IMR-90 (cell line): ENCODE measurements around the gene VAT1L.
A peak's percentile ranks its signal among the peaks of the same experiment; 100 is the strongest.

Experiments used
- CHD1 ChIP-seq: IDR thresholded peaks from 2 replicates; pipeline ENCODE4 v1.6.1; 2012; ENCODE audit warnings: low read depth, low read length, improper control_type of control experiment
- CTCF ChIP-seq: conservative IDR thresholded peaks from 2 replicates; pipeline ENCODE4 v1.5.1; 2012; ENCODE audit warnings: mild to moderate bottlenecking, low read depth, low read length, improper control_type of control experiment
- MAFK ChIP-seq: IDR thresholded peaks from 2 replicates; pipeline ENCODE4 v1.6.1; 2012; ENCODE audit warnings: low read depth, low read length, improper control_type of control experiment
- MXI1 ChIP-seq: IDR thresholded peaks from 2 replicates; pipeline ENCODE4 v1.6.1; 2012; ENCODE audit warnings: low read depth, mild to moderate bottlenecking, low read length, moderate library complexity, borderline replicate concordance
- POLR2A ChIP-seq: IDR thresholded peaks from 2 replicates; pipeline ENCODE4 v1.6.1; 2012; ENCODE audit warnings: mild to moderate bottlenecking, low read depth, low read length
- RCOR1 ChIP-seq: IDR thresholded peaks from 2 replicates; pipeline ENCODE4 v1.6.1; 2012; ENCODE audit warnings: mild to moderate bottlenecking, low read length, improper control_type of control experiment; ENCODE audit not compliant: insufficient replicate concordance
- RFX5 ChIP-seq: IDR thresholded peaks from 2 replicates; pipeline ENCODE4 v1.8.0; 2012; ENCODE audit warnings: low read depth, mild to moderate bottlenecking, low read length, moderate library complexity
- SMC3 ChIP-seq: fragments of 150-350 bp; IDR thresholded peaks from 2 replicates; pipeline ENCODE4 v1.6.1; 2016; ENCODE audit warnings: low read depth, mild to moderate bottlenecking, antibody characterized with exemption, low read length, moderate library complexity
- TF ChIP-seq, protein P1 (sequence below): fragments of 150-350 bp; IDR thresholded peaks from 2 replicates; pipeline ENCODE4 v1.6.1; 2016; ENCODE audit warnings: low read depth, mild to moderate bottlenecking, low read length, moderate library complexity, borderline replicate concordance
- TF ChIP-seq, protein P2 (sequence below): fragments of 150-350 bp; IDR thresholded peaks from 2 replicates; pipeline ENCODE4 v1.6.1; 2017; ENCODE audit warnings: mild to moderate bottlenecking, antibody characterized with exemption, low read length, low read depth

- no peak for TF ChIP-seq RCOR1
- TF ChIP-seq CTCF = peak; percentile 60
- TF ChIP-seq POLR2A = no peak
- peak; percentile 33; the same call in 1 of the 2 replicates for TF ChIP-seq SMC3
- TF ChIP-seq, protein P1, sequence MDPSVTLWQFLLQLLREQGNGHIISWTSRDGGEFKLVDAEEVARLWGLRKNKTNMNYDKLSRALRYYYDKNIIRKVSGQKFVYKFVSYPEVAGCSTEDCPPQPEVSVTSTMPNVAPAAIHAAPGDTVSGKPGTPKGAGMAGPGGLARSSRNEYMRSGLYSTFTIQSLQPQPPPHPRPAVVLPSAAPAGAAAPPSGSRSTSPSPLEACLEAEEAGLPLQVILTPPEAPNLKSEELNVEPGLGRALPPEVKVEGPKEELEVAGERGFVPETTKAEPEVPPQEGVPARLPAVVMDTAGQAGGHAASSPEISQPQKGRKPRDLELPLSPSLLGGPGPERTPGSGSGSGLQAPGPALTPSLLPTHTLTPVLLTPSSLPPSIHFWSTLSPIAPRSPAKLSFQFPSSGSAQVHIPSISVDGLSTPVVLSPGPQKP = no peak
- TF ChIP-seq CHD1 = no peak
- no peak for TF ChIP-seq MXI1
- TF ChIP-seq, protein P2, sequence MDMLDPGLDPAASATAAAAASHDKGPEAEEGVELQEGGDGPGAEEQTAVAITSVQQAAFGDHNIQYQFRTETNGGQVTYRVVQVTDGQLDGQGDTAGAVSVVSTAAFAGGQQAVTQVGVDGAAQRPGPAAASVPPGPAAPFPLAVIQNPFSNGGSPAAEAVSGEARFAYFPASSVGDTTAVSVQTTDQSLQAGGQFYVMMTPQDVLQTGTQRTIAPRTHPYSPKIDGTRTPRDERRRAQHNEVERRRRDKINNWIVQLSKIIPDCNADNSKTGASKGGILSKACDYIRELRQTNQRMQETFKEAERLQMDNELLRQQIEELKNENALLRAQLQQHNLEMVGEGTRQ = no peak
- TF ChIP-seq RFX5 = no peak
- TF ChIP-seq MAFK = no peak
Observed at GRCh38 chr16:77782694-77783093, 5.7 kb upstream of the VAT1L start.
